Brain pericyte (primary cell): ENCODE measurements around the gene KRTAP5-4.
"Not testable (repeated sequence)": the region's sequence is repeated elsewhere in the genome, so short reads cannot be mapped to it uniquely, and the experiment has no call there.

ENCODE experiments used
- DNase-seq: peaks from one replicate; pipeline ENCODE4 v3.0.0-alpha.2; 2012; ENCODE audit warnings: low read depth, low spot score

The KRTAP5-4 gene

GRCh38 chr11:1637628-1638027 lies 15.7 kb upstream of the KRTAP5-4 start:
- no peak for DNase-seq

- no peak for DNase-seq
Observed at GRCh38 chr11:1636291-1636950, 14.5 kb upstream of the KRTAP5-4 start.

- DNase-seq = no peak
Observed at GRCh38 chr11:1633864-1634263, 11.9 kb upstream of the KRTAP5-4 start.

GRCh38 chr11:1632053-1632714 lies 10.2 kb upstream of the KRTAP5-4 start:
- DNase-seq = no peak

GRCh38 chr11:1631066-1631568 lies 9.2 kb upstream of the KRTAP5-4 start:
- DNase-seq = no peak

GRCh38 chr11:1630271-1630670 lies 8.3 kb upstream of the KRTAP5-4 start:
- no peak for DNase-seq

- DNase-seq = no peak
Observed at GRCh38 chr11:1629326-1630185, 7.6 kb upstream of the KRTAP5-4 start, which contains the start of gene KRTAP5-5. Gene KRTAP5-5 (plus strand): TSS chr11:1629775. CDS start chr11:1629841, 66 bp downstream.

- no peak for DNase-seq
Observed at GRCh38 chr11:1628506-1629325, 6.8 kb upstream of the KRTAP5-4 start.

GRCh38 chr11:1625541-1625940 lies 3.6 kb upstream of the KRTAP5-4 start:
- DNase-seq = no peak

- DNase-seq = no peak
Observed at GRCh38 chr11:1624621-1625020, 2.7 kb upstream of the KRTAP5-4 start.

- no peak for DNase-seq
Observed at GRCh38 chr11:1623716-1624115, 1.8 kb upstream of the KRTAP5-4 start.

- DNase-seq = no peak
Observed at GRCh38 chr11:1619449-1619848, 2.5 kb downstream of the KRTAP5-4 start.

- no peak for DNase-seq
Observed at GRCh38 chr11:1618231-1618630, 3.7 kb downstream of the KRTAP5-4 start.

- DNase-seq = no peak
Observed at GRCh38 chr11:1608363-1608762, 13.6 kb downstream of the KRTAP5-4 start, which contains the start of gene KRTAP5-3. Gene KRTAP5-3 (minus strand): TSS chr11:1608463. CDS start chr11:1608385, 78 bp downstream.

GRCh38 chr11:1607901-1608300 lies 14.0 kb downstream of the KRTAP5-4 start:
- DNase-seq = not testable (repeated sequence)

- not testable (repeated sequence) for DNase-seq
Observed at GRCh38 chr11:1607156-1607845, 14.6 kb downstream of the KRTAP5-4 start.

- not testable (repeated sequence) for DNase-seq
Observed at GRCh38 chr11:1605923-1606322, 16.0 kb downstream of the KRTAP5-4 start.

GRCh38 chr11:1604711-1605110 lies 17.2 kb downstream of the KRTAP5-4 start:
- DNase-seq = no peak

- no peak for DNase-seq
Observed at GRCh38 chr11:1604181-1604580, 17.8 kb downstream of the KRTAP5-4 start.

GRCh38 chr11:1603629-1604028 lies 18.3 kb downstream of the KRTAP5-4 start:
- DNase-seq = no peak
